Measurements from ENCODE around the gene ACSL1. TPM values are rescaled to one million over a fixed set of nuclear protein-coding genes. Genes with fewer than 3 reads are reported as not detected.

The ACSL1 gene
- total and polyA plus RNA-seq, 9 of the 15 experiments (the other 6 are each of a cell fraction or from before 2014, with no cell fraction given) = 6.7 to 24.1 (median 15.0) TPM

DNA sequence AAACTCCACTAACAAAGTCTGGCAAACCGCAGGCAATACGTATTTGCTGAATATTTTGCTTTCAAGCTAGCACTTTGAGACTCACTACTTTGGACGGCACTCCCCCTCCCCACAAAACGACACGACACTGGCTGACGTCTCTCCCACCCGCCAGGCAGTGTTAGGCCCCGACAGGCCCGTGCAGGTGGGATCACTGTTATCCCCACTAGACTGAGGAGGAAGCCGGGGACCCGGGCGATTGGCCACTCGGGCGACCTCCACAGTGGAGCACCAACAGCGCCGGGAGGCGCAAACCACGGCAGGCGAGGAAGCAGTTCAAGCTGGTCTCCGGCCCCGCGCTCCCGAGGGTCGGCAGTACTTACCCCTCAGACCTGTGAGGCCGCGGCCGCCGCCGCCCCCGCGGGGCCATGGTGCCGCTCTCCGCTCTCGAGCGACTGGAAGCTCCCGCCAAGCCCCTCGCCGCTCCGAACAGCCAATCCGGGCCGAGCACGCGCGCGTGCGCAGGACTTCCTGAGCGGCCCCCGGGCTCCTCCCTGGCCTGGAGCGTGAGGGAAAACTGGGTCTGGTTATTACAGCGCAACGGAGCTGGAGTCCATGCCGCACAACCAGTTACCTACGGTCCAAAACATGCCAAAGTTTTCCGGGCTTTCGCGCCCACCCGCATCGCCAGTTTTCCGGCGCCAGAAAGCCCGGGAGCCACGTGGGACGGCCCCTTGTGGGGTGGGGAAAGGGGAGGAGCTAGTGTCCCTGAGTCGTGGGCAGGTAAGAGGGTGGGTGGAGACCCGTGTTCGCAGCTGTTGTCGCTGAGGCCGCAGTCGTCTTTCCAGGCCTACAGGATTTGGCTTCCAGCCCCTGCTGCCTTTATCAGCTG is 91.9 kb downstream of the ACSL1 start, which contains the start of gene CENPU (continued):
- peak; percentile 71 for TF ChIP-seq POU5F1 (IDR thresholded peaks at IDR 0.05; ENCODE audit: borderline replicate concordance, low read depth, low read length, partially characterized antibody)
- no peak for TF ChIP-seq ZNF354B (CRISPR knock-in tag; IDR thresholded peaks at IDR 0.05)
- TF ChIP-seq TAF1 (IDR thresholded peaks at IDR 0.05; ENCODE audit: control insufficient read depth, extremely low read depth, insufficient read depth, low read length, severe bottlenecking) = peak; percentile 95
- TF ChIP-seq, protein P1, sequence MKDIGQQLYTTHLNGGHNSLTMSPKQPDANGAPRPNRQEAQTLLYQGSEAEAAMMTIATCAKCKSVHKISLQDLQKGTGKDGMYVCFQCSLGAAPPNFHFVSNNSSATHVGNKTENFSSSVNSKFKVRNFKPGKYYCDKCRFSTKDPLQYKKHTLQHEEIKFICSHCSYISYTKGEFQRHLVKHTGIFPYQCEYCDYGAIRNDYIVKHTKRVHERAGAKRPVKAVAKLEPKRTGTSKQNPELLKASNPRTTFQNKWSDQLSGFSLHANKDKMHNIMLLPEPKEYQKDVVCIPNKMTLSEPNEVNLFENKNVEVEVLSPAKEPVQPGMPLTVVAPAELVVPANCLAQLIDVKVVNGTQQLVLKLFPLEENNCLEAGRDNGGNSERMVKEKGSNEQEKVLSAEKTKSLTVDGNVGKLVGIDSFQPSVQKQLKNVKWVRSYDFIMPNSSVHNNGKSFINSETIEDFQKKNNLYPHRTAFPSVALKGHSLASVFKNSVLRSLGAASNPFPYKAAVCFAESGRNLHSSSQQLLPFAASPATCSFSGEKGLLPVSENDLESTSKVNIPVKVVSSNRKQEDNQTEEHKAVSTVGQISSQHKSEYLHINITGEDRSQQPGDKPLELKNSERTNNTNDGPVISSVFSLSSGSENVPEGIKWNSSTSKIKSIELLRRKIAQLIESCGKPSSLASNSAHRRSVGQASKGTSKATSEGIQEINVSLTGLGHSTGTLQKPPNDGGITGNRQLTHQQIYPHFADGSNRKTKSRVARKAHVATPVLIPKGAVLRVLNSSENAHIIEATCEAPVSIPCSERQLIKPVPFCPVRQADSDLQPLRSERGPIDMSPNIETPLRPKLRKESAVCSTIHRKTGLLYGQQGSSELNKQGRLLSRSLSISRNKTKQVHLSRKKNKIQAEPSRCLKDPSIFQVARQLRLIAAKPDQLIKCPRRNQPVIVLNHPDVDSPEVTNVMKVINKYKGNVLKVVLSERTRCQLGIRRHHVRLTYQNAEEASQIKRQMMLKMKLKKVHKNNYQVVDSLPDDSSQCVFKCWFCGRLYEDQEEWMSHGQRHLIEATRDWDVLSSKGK (CRISPR knock-in tag; IDR thresholded peaks at IDR 0.05) = no peak
- no peak for TF ChIP-seq ZKSCAN3 (CRISPR knock-in tag; IDR thresholded peaks at IDR 0.05)
- TF ChIP-seq, protein P2, sequence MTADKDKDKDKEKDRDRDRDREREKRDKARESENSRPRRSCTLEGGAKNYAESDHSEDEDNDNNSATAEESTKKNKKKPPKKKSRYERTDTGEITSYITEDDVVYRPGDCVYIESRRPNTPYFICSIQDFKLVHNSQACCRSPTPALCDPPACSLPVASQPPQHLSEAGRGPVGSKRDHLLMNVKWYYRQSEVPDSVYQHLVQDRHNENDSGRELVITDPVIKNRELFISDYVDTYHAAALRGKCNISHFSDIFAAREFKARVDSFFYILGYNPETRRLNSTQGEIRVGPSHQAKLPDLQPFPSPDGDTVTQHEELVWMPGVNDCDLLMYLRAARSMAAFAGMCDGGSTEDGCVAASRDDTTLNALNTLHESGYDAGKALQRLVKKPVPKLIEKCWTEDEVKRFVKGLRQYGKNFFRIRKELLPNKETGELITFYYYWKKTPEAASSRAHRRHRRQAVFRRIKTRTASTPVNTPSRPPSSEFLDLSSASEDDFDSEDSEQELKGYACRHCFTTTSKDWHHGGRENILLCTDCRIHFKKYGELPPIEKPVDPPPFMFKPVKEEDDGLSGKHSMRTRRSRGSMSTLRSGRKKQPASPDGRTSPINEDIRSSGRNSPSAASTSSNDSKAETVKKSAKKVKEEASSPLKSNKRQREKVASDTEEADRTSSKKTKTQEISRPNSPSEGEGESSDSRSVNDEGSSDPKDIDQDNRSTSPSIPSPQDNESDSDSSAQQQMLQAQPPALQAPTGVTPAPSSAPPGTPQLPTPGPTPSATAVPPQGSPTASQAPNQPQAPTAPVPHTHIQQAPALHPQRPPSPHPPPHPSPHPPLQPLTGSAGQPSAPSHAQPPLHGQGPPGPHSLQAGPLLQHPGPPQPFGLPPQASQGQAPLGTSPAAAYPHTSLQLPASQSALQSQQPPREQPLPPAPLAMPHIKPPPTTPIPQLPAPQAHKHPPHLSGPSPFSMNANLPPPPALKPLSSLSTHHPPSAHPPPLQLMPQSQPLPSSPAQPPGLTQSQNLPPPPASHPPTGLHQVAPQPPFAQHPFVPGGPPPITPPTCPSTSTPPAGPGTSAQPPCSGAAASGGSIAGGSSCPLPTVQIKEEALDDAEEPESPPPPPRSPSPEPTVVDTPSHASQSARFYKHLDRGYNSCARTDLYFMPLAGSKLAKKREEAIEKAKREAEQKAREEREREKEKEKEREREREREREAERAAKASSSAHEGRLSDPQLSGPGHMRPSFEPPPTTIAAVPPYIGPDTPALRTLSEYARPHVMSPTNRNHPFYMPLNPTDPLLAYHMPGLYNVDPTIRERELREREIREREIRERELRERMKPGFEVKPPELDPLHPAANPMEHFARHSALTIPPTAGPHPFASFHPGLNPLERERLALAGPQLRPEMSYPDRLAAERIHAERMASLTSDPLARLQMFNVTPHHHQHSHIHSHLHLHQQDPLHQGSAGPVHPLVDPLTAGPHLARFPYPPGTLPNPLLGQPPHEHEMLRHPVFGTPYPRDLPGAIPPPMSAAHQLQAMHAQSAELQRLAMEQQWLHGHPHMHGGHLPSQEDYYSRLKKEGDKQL (CRISPR knock-in tag; IDR thresholded peaks at IDR 0.05; ENCODE audit: borderline replicate concordance) = no peak
- no peak for TF ChIP-seq IRF2 (CRISPR knock-in tag; IDR thresholded peaks at IDR 0.05)
- TF ChIP-seq POLR2AphosphoS2 (IDR thresholded peaks at IDR 0.05; ENCODE audit: low read length) = no peak
- no peak for TF ChIP-seq SLC30A9 (CRISPR knock-in tag; IDR thresholded peaks at IDR 0.05)
- TF ChIP-seq HMG20A (CRISPR knock-in tag; conservative IDR thresholded peaks at IDR 0.05) = no peak
- peak; percentile 84 to 95; a peak in 3 of 4 replicates for TF ChIP-seq TBL1XR1 (IDR thresholded peaks at IDR 0.05; ENCODE audit: low read length in 2 of 2)
- TF ChIP-seq, protein P3, sequence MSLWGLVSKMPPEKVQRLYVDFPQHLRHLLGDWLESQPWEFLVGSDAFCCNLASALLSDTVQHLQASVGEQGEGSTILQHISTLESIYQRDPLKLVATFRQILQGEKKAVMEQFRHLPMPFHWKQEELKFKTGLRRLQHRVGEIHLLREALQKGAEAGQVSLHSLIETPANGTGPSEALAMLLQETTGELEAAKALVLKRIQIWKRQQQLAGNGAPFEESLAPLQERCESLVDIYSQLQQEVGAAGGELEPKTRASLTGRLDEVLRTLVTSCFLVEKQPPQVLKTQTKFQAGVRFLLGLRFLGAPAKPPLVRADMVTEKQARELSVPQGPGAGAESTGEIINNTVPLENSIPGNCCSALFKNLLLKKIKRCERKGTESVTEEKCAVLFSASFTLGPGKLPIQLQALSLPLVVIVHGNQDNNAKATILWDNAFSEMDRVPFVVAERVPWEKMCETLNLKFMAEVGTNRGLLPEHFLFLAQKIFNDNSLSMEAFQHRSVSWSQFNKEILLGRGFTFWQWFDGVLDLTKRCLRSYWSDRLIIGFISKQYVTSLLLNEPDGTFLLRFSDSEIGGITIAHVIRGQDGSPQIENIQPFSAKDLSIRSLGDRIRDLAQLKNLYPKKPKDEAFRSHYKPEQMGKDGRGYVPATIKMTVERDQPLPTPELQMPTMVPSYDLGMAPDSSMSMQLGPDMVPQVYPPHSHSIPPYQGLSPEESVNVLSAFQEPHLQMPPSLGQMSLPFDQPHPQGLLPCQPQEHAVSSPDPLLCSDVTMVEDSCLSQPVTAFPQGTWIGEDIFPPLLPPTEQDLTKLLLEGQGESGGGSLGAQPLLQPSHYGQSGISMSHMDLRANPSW (CRISPR knock-in tag; IDR thresholded peaks at IDR 0.05) = no peak
- TF ChIP-seq SP1 (CRISPR knock-in tag; IDR thresholded peaks at IDR 0.05) = peak; percentile 99
- TF ChIP-seq TCF7 (IDR thresholded peaks at IDR 0.05; ENCODE audit: borderline replicate concordance) = peak; percentile 84; the same call in 1 of the 2 replicates
- TF ChIP-seq HNRNPLL (IDR thresholded peaks at IDR 0.05; ENCODE audit: low read depth, low read length, poor library complexity, severe bottlenecking) = peak; percentile 58

All from K562 (cell line).